Stimulated activated CD8-positive, alpha-beta memory T cell treated with anti-CD3 and anti-CD28 coated beads, Interleukin-4, amount 100 ng/mL, for 24 hours (primary cell): Measurements from ENCODE around the gene CNTRL.
A peak's percentile ranks its signal among the peaks of the same experiment; 100 is the strongest.

ENCODE experiments used
- DNase-seq: peaks from one replicate; pipeline ENCODE4 v3.0.0-alpha.2; 2020; ENCODE audit warnings: low read depth

The CNTRL gene

GRCh38 chr9:121201738-121202533 lies 127.2 kb downstream of the CNTRL start, which contains the start of gene RAB14:
Gene RAB14, minus strand, starts transcription at chr9:121201869. Its CDS starts 8,457 bp downstream, at chr9:121193412.
- DNase-seq = peak; percentile 100

DNA sequence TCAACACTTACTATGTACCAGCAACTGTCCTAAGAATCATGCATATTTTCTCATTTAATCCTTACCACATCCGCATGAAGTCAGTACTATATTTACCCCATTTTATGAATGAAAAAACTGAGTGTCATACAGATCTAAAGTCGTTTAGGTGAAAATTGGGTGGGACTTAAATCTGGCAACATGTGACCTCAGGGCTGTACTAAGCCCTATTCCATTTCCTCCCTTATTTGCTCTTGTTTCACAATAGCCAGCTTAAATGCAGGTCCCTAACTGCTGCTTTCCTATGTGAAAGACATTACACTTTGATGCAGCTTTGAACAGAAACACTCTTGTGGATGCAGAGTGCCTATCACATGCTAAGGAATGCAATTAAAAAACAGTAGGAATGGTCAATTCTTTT lies 129.4 kb downstream of the CNTRL start:
- DNase-seq = no peak

- DNase-seq = no peak
Observed at GRCh38 chr9:121204611-121205010, 129.9 kb downstream of the CNTRL start.

- DNase-seq = no peak
Observed at GRCh38 chr9:121206516-121207370, 132.0 kb downstream of the CNTRL start.

DNA sequence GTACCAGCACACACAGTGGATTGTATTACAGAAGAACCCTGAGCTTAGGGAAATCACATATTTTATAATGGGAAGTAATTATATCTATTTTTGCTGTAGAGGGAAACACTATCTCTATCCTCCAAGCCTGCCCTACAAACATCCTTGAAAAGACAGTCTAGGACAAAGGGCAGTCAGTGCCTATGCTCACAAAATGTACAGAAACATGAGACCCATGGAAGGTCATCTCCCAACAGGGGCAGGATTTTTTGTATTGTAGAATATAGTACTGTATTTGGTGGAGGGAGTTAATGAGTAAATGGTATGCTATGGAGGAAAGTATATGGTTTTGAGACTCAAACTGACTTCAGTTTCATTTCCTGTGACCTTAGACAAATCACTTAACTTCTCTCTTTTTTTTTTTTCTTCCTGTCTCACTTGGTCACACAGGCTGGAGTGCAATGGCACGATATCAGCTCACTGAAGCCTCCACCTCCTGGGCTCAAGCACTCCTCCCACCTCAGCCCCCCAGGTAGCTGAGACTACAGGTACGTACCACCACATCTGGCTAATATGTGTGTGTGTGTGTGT lies 132.7 kb downstream of the CNTRL start:
- DNase-seq = no peak

DNA sequence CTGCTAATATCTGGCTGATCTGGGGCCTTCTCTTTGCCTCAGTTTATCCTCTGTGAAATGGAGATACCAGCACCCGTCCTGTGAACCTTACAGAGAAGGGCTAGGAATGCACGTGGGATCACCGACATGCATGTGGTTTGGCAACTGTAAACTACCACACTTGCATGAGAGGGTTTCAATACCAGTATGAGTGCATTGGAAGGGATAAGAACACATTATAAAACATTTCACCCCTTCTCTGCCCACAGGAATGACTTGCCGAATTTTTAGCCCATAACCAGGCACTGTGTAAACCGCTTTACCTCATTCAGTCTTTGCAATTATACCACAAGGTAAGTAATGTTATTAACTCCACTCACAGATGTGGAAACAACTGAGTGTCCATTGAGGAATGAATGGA lies 135.8 kb downstream of the CNTRL start:
- no peak for DNase-seq

- peak; percentile 59 for DNase-seq
Observed at GRCh38 chr9:121213136-121213806, 138.5 kb downstream of the CNTRL start.

DNA sequence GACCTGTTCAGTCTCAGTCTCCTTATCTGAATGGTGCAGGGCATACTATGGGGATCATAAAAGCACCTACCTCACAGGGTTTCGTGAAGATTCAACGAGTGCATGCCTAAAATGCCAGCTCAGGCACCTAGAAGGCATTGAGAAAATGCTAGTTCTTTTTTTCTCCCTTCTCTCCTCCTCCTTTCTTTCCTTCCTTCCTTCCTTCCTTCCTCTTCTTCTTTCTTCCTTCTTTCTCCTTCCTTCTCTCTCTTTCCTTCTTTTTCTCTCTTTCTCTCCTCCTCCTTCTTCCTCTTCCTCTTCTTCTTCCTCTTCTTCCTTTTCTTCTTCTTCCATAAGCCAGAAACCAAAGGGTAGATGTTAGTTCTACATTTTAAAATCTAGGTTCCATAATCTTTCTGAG lies 139.2 kb downstream of the CNTRL start:
- DNase-seq = no peak

- DNase-seq = no peak
Observed at GRCh38 chr9:121216271-121216805, 141.6 kb downstream of the CNTRL start.

DNA sequence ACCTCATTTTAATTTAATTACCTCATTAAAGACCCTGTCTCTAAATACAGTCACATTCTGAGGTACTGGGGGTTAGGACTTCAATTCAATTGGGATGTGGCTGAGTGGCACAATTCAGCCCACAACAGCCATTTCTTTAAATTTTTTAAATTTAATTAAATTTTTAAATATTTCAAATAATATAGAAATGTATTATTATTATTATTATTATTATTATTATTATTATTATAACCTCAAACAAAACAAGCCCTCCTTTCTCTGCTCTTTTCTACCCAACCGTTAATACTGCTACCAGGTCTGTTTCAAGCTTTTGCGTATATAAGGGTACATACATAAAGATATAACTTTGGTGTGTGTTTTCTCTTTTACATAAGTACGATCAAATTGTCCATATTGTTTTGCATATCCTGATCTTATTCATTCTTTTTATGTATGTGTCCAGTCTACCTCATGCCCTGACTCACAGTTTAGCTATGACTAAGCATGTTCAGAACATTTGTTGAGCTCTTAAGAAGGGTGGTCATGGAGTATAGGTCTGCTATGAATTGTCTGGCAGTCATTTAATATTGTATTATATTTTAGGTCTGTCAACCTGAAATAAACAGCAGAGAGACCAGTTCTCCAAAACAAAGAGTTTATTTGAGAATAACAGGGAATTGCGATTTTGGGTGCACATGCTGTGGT lies 143.0 kb downstream of the CNTRL start:
- no peak for DNase-seq

DNA sequence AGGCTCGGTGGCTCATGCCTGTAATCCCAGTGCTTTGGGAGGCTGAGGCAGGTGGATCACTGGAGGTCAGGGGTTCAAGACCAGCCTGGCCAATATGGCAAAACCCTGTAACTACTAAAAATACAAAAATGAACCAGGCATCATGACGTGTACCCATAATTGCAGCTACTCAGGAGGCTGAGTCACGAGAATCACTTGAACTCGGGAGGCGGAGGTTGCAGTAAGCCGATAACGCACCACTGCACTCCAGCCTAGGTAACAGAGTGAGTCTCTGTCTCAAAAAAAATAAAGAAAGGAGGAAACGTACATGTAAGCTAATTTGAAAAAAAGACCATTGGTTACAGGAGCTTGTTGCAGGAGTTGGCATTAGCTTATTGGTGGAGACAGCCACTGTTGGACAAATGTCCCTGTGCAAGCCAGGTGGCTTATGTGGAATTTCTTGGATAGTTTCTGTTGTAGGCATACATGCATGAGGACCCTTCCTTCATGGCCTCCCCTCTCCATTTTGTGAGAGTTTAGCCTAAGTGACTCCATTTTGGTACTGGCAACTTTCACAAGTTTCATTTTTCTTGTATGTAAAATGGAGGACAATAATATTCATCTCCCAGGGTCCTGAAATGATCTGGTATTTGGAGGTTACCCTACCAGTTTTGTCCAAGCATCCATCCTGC lies 143.7 kb downstream of the CNTRL start:
- no peak for DNase-seq

- no peak for DNase-seq
Observed at GRCh38 chr9:121219530-121219929, 144.8 kb downstream of the CNTRL start.

- no peak for DNase-seq
Observed at GRCh38 chr9:121220996-121221663, 146.4 kb downstream of the CNTRL start.

DNA sequence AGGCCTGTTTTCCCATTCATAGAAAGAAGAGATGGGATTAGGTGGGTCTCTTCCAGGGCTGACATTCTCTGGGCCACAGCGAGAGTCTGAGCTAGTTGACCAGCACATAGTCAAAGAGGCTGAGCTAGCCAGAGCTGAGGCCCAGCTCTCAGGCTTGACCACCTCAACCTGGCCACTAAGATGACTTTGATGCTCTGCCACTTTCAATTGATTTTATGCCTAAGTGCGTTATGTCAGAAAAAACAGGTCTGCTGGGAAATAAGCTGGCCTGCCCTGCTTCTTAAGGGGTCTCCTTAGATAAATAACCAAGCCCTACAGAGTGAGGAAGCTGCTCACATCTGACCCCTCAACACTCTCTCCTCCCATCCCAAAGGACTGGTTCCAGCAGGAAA lies 146.9 kb downstream of the CNTRL start:
- no peak for DNase-seq

DNA sequence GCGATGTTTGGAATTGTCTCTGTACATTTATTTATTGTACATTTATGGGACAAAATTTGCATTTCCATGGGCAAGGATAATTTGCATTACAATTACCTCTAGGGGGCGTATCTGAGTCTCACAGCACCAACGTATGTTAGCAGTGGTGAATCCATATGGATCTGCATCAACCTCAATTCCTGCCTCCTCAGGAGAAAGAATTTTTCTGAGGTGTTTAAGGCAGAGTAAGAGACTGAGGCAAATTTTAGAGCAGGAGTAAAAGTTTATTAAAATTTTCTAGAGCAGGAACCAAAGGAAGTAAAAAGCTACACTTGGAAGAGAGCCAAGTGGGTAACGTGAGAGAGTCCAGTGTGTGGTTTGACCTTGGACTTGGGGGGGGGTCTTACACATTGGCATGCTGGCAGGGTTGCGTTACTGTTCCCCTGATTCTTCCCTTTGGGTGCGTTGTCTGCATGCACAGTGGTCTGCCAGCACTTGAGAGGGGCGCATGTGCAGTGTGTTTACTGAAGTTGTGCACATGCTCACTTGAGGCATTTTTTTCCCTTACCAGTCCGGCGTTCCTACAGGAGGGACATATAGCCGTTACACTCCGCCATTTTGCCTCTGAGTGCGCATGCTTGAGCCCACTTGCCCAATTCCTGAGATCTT lies 147.9 kb downstream of the CNTRL start:
- DNase-seq = no peak

DNA sequence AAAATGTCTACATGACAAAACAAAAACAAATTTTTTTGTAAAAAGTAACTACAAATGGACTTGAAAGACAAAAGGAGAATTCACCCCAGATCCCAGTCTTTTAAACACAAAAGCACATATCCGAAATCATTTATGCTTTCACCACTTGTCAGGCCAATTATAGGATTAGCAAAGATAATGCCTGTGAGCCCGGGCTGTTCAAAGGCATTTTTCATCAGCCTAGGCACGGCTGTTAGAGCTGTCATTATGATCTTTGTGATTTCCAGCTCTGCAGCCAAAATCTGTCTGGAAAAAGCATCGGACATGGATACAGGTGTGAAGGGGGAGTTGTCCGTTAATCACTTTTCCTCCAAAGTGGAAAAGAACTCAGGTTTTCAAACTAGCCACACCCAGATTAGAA lies 150.5 kb downstream of the CNTRL start:
- no peak for DNase-seq

DNA sequence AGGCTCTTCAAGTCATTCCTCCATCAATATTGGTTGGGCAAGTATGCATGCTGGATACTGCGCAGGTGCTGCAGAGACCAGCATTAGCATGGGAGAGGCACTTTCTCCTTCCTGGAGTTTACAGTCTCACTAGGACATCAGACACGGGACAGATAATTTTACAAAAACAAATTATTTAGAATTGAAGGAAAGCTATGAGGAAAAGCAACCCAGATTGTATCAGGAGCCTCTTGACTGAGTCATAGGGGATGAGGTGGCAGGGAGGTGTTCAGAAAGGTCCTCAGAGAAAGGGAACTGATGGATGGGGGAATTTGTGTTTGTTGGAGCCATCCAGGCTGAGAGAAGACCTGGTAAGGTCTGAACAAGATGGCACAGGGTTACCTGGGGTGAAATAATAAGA lies 151.4 kb downstream of the CNTRL start:
- no peak for DNase-seq
